ENCODE data around the gene DAND5. TPM values are rescaled to one million over a fixed set of nuclear protein-coding genes. Genes with fewer than 3 reads are reported as not detected.

DAND5 gene
- total and polyA plus RNA-seq, 3 experiments from 2014 or later, result not detected

DNA sequence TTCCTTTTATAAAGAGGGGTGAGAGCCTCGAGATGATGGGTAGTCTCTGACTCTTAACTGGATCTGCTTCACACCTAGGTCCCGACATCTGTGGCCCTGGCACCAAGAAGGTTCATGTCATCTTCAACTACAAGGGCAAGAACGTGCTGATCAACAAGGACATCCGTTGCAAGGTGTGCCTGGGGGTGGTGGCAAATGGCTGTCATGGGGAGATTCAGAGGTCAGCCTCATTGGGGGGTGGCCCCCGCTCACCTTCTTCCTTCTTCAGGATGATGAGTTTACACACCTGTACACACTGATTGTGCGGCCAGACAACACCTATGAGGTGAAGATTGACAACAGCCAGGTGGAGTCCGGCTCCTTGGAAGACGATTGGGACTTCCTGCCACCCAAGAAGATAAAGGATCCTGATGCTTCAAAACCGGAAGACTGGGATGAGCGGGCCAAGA lies 29.4 kb upstream of the DAND5 start:
- Mint-ChIP-seq H3K36me3 (peaks cover 14 to 65% (median 19%) of the 10 kb centered on the region in 3 donors), H3K9me3 (no peaks in the 10 kb centered on the region), H3K27me3 (peaks cover 0 to 4% of the 10 kb centered on the region in 2 donors), H3K27ac (peak overlapping the region in 7 of 8 donors; percentile 91 to 98 (median 97)), H3K4me1 (peaks cover 39 to 66% (median 42%) of the 10 kb centered on the region in 3 donors), H3K4me3 (peak overlapping the region; percentile 94 to 99 (median 99))
- H3K27me3 ChIP-seq (ENCODE audit: insufficient read depth, low read length, poor library complexity, severe bottlenecking), result no peaks in the 10 kb centered on the region
- peaks cover 45% of the 10 kb centered on the region for H3K4me1 ChIP-seq (ENCODE audit: insufficient read depth, low read length)
- H3K4me3 ChIP-seq (ENCODE audit: low read length), result peak overlapping the region; percentile 81
- ChIA-PET POLR2A (interaction anchor here (0.6 to 1.2 kb wide), 3 partner anchors 48 to 453 kb away, joined by 3 to 6 read pairs (median 4); partner anchors contain the start of gene GCDH), CTCF (interaction anchor here (0.6 to 1.3 kb wide), 2 partner anchors 25 to 55 kb away, joined by 4 to 5 read pairs; no protein-coding TSS in a partner anchor)
- H3K36me3 ChIP-seq (ENCODE audit: insufficient read depth, low read length), result peaks cover 56% of the 10 kb centered on the region
- no peak for DNase-seq
- H3K9me3 ChIP-seq (ENCODE audit: low read length), result no peaks in the 10 kb centered on the region
- peak overlapping the region; percentile 93 for H3K27ac ChIP-seq (ENCODE audit: low read depth, low read length)

DNA sequence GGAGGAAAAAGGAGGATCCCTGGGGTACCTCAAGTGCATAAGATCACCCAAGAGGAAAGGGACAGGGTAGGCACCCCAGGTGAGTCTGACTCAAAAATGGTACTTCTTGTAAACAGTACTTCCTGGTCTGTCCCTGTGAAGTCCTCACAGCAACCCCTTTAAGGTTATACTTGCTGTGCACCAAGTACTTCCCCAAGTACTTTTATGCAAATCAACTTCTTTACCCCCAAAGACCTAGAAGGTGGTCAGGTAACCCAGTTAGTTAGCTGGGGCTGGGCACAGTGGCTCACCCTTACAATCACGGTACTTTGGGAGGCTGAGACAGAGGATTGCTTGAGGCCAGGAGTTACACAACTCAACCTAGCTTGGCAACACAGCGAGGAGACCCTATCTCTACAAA lies 28.5 kb upstream of the DAND5 start:
- ChIA-PET POLR2A (interaction anchor here (0.7 kb wide), 1 partner anchor 51 kb away, joined by 3 read pairs; no protein-coding TSS in a partner anchor), CTCF (no interaction called here)
- DNase-seq, result no peak
- Mint-ChIP-seq H3K4me1 (peaks cover 43 to 74% (median 50%) of the 10 kb centered on the region in 3 donors), H3K27ac (peak overlapping the region in 7 of 8 donors; percentile 26 to 91 (median 56)), H3K9me3 (peaks cover 0 to 2% (median 0%) of the 10 kb centered on the region in 5 donors), H3K27me3 (peaks cover 0 to 7% of the 10 kb centered on the region in 2 donors), H3K4me3 (peak overlapping the region in 6 of 7 donors; percentile 23 to 99 (median 74)), H3K36me3 (peaks cover 14 to 71% (median 19%) of the 10 kb centered on the region in 3 donors)
- Histone ChIP-seq H3K4me3 (ENCODE audit: low read length) (no peak overlapping the region), H3K36me3 (ENCODE audit: insufficient read depth, low read length) (peaks cover 60% of the 10 kb centered on the region), H3K4me1 (ENCODE audit: insufficient read depth, low read length) (peaks cover 50% of the 10 kb centered on the region), H3K27me3 (ENCODE audit: insufficient read depth, low read length, poor library complexity, severe bottlenecking) (no peaks in the 10 kb centered on the region), H3K9me3 (ENCODE audit: low read length) (no peaks in the 10 kb centered on the region), H3K27ac (ENCODE audit: low read depth, low read length) (peak overlapping the region; percentile 12)

DNA sequence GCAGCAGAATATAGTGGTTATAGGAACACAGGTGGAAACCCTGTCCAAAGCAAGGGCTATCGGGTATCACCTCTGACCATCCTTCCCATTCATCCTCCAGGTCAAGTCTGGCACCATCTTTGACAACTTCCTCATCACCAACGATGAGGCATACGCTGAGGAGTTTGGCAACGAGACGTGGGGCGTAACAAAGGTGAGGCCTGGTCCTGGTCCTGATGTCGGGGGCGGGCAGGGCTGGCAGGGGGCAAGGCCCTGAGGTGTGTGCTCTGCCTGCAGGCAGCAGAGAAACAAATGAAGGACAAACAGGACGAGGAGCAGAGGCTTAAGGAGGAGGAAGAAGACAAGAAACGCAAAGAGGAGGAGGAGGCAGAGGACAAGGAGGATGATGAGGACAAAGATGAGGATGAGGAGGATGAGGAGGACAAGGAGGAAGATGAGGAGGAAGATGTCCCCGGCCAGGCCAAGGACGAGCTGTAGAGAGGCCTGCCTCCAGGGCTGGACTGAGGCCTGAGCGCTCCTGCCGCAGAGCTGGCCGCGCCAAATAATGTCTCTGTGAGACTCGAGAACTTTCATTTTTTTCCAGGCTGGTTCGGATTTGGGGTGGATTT lies 25.8 kb upstream of the DAND5 start:
- no peak for DNase-seq
- H3K27ac Mint-ChIP-seq, result peak overlapping the region in 7 of 8 donors; percentile 60 to 97 (median 83)
- H3K27ac ChIP-seq (ENCODE audit: low read depth, low read length), result no peak overlapping the region
- H3K9me3 Mint-ChIP-seq, result peaks cover 0 to 2% (median 0%) of the 10 kb centered on the region in 5 donors
- peaks cover 46% of the 10 kb centered on the region for H3K4me1 ChIP-seq (ENCODE audit: insufficient read depth, low read length)
- H3K27me3 ChIP-seq (ENCODE audit: insufficient read depth, low read length, poor library complexity, severe bottlenecking), result no peaks in the 10 kb centered on the region
- H3K4me3 Mint-ChIP-seq, result peak overlapping the region in 6 of 7 donors; percentile 13 to 79 (median 36)
- ChIA-PET POLR2A (interaction anchor here (0.7 kb wide), 1 partner anchor 1435 kb away, joined by 10 read pairs; no protein-coding TSS in a partner anchor), CTCF (interaction anchor here (0.7 to 1.4 kb wide), 3 partner anchors 22 to 96 kb away, joined by 3 to 4 read pairs (median 4); no protein-coding TSS in a partner anchor)
- peaks cover 14 to 86% (median 19%) of the 10 kb centered on the region in 3 donors for H3K36me3 Mint-ChIP-seq
- H3K9me3 ChIP-seq (ENCODE audit: low read length), result no peaks in the 10 kb centered on the region
- H3K4me1 Mint-ChIP-seq, result peaks cover 51 to 75% (median 56%) of the 10 kb centered on the region in 3 donors
- peaks cover 0 to 6% of the 10 kb centered on the region in 2 donors for H3K27me3 Mint-ChIP-seq
- H3K4me3 ChIP-seq (ENCODE audit: low read length), result no peak overlapping the region
- H3K36me3 ChIP-seq (ENCODE audit: insufficient read depth, low read length), result peaks cover 72% of the 10 kb centered on the region

- Mint-ChIP-seq H3K4me3 (peak overlapping the region in 2 of 7 donors; percentile 19 to 90), H3K27me3 (peaks cover 0 to 6% of the 10 kb centered on the region in 2 donors), H3K9me3 (peaks cover 0 to 2% (median 0%) of the 10 kb centered on the region in 5 donors), H3K36me3 (peaks cover 14 to 86% (median 19%) of the 10 kb centered on the region in 3 donors), H3K27ac (peak overlapping the region in 6 of 8 donors; percentile 63 to 98 (median 96)), H3K4me1 (peaks cover 46 to 70% (median 52%) of the 10 kb centered on the region in 3 donors)
- H3K36me3 ChIP-seq (ENCODE audit: insufficient read depth, low read length), result peaks cover 78% of the 10 kb centered on the region
- no peak overlapping the region for H3K27ac ChIP-seq (ENCODE audit: low read depth, low read length)
- H3K4me1 ChIP-seq (ENCODE audit: insufficient read depth, low read length), result peaks cover 45% of the 10 kb centered on the region
- DNase-seq, result no peak
- ChIA-PET CTCF (interaction anchor here (1.0 to 1.4 kb wide), 2 partner anchors 21 to 59 kb away, joined by 4 read pairs; no protein-coding TSS in a partner anchor), POLR2A (interaction anchor here (0.6 to 0.9 kb wide), 2 partner anchors 54 to 1566 kb away, joined by 5 to 6 read pairs; partner anchors contain the start of gene GCDH)
- H3K27me3 ChIP-seq (ENCODE audit: insufficient read depth, low read length, poor library complexity, severe bottlenecking), result no peaks in the 10 kb centered on the region
- no peaks in the 10 kb centered on the region for H3K9me3 ChIP-seq (ENCODE audit: low read length)
- H3K4me3 ChIP-seq (ENCODE audit: low read length), result no peak overlapping the region
Measured at GRCh38 chr19:12944104-12944674, 25.2 kb upstream of the DAND5 start.

DNA sequence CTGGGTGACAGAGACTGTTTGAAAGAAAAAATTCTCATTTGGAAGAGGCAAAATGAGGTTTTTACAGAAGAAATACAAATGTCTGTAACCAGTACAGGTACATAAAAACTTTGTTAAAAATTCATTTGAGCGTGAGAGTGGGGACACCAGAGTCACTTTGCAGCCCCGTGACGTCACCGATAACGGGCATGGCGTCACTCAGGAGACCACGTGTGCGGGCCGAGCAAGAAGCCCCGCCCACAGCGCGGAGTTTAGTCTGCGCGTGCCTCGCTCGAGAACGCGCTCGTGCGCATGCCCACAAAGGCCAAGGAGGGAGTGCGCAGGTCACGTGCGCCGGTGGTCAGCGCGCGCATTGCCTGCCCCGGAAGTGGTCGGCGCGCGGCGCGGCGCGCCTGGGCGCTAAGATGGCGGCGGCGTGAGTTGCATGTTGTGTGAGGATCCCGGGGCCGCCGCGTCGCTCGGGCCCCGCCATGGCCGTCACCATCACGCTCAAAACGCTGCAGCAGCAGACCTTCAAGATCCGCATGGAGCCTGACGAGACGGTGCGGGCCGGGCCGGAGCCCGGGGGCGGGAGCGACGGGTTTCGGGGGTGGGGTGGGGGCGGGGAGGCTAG lies 23.8 kb upstream of the DAND5 start, which contains the start of gene RAD23A:
Gene RAD23A (plus strand): TSS at position 384 of the 613 bp plus-strand sequence. CDS start 87 bp downstream, at position 471.
- peaks cover 31% of the 10 kb centered on the region for H3K4me1 ChIP-seq (ENCODE audit: insufficient read depth, low read length)
- POLR2A ChIA-PET, result interaction anchor here (0.6 to 3.8 kb wide), 2 partner anchors 11 kb away, joined by 3 to 12 read pairs; partner anchors contain the start of gene GADD45GIP1
- H3K36me3 Mint-ChIP-seq, result peaks cover 5 to 86% (median 10%) of the 10 kb centered on the region in 3 donors
- H3K27ac ChIP-seq (ENCODE audit: low read depth, low read length), result peak within 1 kb of the TSS; percentile 74
- peaks cover 34 to 62% (median 38%) of the 10 kb centered on the region in 3 donors for H3K4me1 Mint-ChIP-seq
- no peaks in the 10 kb centered on the region for H3K9me3 ChIP-seq (ENCODE audit: low read length)
- no peaks in the 10 kb centered on the region for H3K27me3 ChIP-seq (ENCODE audit: insufficient read depth, low read length, poor library complexity, severe bottlenecking)
- peaks cover 0 to 6% of the 10 kb centered on the region in 2 donors for H3K27me3 Mint-ChIP-seq
- H3K27ac Mint-ChIP-seq, result peak within 1 kb of the TSS; percentile 95 to 98 (median 96)
- H3K9me3 Mint-ChIP-seq, result peaks cover 0 to 2% (median 0%) of the 10 kb centered on the region in 5 donors
- peaks cover 75% of the 10 kb centered on the region for H3K36me3 ChIP-seq (ENCODE audit: insufficient read depth, low read length)
- CTCF ChIA-PET, result interaction anchor here (0.9 to 1.3 kb wide), 2 partner anchors 19 to 55 kb away, joined by 4 to 5 read pairs; partner anchors contain the start of gene GCDH
- peak within 1 kb of the TSS; percentile 87 to 96 (median 91) for H3K4me3 Mint-ChIP-seq
- DNase-seq, result peak; percentile 98 to 99 (median 98)
- H3K4me3 ChIP-seq (ENCODE audit: low read length), result peak within 1 kb of the TSS; percentile 73

DNA sequence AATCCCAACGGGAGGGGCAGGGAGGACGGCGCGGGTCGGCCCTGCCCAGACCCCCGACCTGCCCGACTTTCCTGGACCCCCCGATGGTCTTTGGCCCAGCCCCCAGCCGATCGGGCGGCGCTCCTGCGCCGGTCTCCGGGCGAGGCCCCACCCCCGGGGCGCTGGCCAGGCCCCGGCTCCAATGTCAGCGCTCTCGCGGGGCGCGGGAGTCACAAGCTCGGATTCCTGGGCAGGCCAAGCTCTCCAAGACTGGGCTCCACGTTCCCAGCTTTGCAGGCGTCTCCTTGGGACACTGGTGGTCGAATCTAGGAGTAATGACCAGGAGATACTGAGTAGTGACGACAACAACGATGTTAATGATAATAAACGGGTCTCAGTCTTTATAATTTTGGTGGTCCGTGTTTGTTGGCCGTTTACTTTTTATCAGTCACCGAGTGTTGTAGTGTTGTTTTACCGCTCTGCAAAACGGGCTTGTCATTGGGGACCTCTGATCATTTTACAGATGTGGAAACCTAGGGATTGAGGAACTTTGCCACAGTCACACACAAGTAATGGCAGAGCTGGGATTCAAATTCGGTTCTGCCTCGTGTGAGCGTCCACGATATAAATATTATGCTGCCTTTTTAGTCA lies 23.2 kb upstream of the DAND5 start:
- Mint-ChIP-seq H3K9me3 (peaks cover 0 to 2% (median 0%) of the 10 kb centered on the region in 5 donors), H3K27me3 (peaks cover 0 to 6% of the 10 kb centered on the region in 2 donors), H3K4me3 (peak overlapping the region; percentile 83 to 96 (median 88)), H3K4me1 (peaks cover 31 to 56% (median 34%) of the 10 kb centered on the region in 3 donors), H3K27ac (peak overlapping the region; percentile 90 to 97 (median 92)), H3K36me3 (peaks cover 5 to 86% (median 9%) of the 10 kb centered on the region in 3 donors)
- peak overlapping the region; percentile 74 for H3K27ac ChIP-seq (ENCODE audit: low read depth, low read length)
- H3K27me3 ChIP-seq (ENCODE audit: insufficient read depth, low read length, poor library complexity, severe bottlenecking), result no peaks in the 10 kb centered on the region
- peaks cover 69% of the 10 kb centered on the region for H3K36me3 ChIP-seq (ENCODE audit: insufficient read depth, low read length)
- no peaks in the 10 kb centered on the region for H3K9me3 ChIP-seq (ENCODE audit: low read length)
- H3K4me1 ChIP-seq (ENCODE audit: insufficient read depth, low read length), result peaks cover 25% of the 10 kb centered on the region
- POLR2A ChIA-PET, result interaction anchor here (0.6 to 3.8 kb wide), 6 partner anchors 9 to 225 kb away, joined by 3 to 12 read pairs (median 4); partner anchors contain the start of genes DNASE2 and GADD45GIP1
- DNase-seq, result peak in 3 of 5 donors; percentile 28 to 64 (median 42)
- peak overlapping the region; percentile 73 for H3K4me3 ChIP-seq (ENCODE audit: low read length)
- CTCF ChIA-PET, result interaction anchor here (0.9 to 1.3 kb wide), 2 partner anchors 19 to 56 kb away, joined by 4 to 5 read pairs; partner anchors contain the start of gene GCDH

All from CD8-positive, alpha-beta memory T cell (primary cell).